Measurements from ENCODE around the gene ZIC5.

DNA sequence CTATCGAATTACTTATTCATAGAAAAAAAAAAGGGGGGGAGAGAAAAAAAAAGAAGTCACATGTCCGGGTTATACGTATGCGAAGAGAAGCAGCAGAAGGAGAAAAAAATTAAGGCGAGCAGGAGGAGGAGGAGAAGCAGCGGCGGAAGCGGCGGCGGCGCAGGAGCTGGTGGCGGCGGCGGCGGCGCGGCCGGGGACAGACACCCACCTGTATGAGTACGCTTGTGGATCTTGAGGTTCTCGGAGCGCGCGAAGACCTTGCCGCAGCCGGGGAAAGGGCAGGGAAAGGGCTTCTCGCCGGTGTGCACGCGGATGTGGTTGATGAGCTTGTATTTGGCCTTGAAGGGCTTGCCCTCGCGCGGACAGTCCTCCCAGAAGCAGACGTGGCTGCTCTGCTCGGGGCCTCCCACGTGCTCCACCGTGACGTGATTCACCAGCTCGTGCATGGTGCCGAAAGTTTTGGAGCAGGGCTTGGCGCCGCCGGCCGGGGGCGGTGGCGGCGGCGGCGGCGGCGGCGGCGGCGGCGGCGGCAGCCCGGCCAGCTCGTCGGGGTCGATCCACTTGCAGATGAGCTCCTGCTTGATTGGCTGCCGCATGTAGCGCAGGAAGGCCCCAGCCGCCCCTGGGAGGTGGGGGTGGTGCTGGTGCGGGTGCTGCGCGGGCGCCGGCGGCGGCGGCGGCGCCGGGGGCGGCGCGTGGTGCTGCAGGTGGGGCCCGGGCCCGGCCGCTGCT, 1.5 kb downstream of the ZIC5 start:
- TF ChIP-seq POLR2AphosphoS5 (IDR thresholded peaks at IDR 0.05; ENCODE audit: borderline replicate concordance, low read depth, low read length) = peak; percentile 68; the same call in 1 of the 2 replicates
- TF ChIP-seq EZH2 (IDR thresholded peaks at IDR 0.05) = no peak

Measured in SK-N-MC (cell line).